Stimulated activated CD8-positive, alpha-beta memory T cell treated with anti-CD3 and anti-CD28 coated beads, Interleukin-4, amount 100 ng/mL, for 1 hour (primary cell): ENCODE results near the gene RNF215.
"Not testable (repeated sequence)": the region's sequence is repeated elsewhere in the genome, so short reads cannot be mapped to it uniquely, and the experiment has no call there.

Experiments used
- DNase-seq, 2 donors: peaks; one replicate each; pipeline ENCODE4 v3.0.0-alpha.2; 2020; ENCODE audit warnings: low read depth in 2 of 2, low spot score in 1 of 2

RNF215 gene

DNA sequence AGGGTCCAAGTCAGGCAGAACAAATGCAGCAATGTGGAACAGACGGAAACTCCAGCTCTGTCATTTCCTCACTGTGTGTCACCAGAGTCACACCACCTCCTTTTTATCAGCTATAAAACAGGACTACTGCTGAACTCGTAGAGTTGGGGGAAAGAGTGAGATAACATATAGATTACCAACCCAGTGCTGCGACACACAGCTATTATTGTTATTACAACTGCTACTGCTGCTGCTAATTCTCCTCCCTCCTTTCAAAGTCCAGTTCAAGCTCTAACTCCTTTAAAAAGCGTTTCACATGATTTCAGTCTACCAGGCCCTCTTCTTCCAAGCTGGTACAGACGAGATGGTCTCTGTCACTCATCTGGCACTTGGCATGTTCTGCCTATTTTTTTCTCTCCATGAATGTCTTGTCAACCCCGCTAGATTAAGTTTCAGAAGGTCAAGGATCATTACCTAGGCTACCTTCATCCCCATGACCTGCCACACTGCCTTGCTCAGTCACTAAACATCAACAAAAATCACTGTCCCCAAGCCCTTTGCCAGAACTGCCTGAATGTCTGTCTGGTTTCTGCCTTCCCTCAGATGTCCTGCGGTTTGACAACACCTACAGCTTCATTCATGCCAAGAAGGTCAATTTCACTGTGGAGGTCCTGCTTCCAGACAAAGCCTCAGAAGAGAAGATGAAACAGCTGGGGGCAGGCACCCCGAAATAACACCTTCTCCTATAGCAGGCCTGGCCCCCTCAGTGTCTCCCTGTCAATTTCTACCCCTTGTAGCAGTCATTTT lies 34.7 kb upstream of the RNF215 start:
- DNase-seq: no peak

- no peak for DNase-seq
These were observed 33.3 kb upstream of the RNF215 start for GRCh38 chr22:30420347-30421125.

DNA sequence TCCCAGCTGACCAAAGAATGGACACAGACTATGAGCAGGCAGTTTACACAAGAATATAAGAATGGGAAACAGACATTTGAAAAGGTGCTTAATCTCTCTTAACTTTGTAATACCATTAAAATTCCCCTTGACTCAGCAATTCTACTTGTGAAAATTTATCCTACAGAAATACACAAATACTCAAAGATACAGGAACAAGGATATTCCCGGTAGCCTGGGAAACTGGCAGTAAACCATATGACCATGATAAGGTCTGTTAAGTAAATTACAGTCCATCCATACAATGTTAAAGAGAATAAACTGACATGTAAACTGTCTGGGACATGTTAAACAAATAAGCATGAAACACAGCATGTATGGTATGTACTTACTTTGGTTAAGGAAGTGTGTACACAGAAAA lies 29.6 kb upstream of the RNF215 start:
- no peak for DNase-seq

DNA sequence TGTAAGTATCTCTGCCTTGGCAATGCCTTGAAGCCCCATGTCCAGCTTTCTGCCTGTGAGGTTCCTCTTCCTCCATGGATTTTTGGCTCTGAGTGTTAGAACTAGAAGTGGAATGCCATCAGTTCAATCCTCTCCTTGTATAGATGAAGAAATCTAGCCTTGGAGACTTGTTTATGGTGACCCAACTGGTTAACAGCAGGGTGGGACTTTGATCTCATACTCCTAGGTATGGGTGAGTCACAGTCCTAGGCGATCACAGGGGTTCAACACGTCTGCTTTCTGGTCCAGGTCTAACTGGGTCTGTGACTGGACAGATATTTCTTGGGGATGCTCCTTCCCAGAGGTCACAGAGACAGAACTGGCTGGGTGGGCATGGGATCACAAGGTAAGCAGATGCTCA lies 29.2 kb upstream of the RNF215 start:
- DNase-seq: no peak

- no peak for DNase-seq
These were observed 27.4 kb upstream of the RNF215 start for GRCh38 chr22:30414525-30415047.

GRCh38 chr22:30413745-30414524 lies 26.7 kb upstream of the RNF215 start:
- DNase-seq: no peak

DNA sequence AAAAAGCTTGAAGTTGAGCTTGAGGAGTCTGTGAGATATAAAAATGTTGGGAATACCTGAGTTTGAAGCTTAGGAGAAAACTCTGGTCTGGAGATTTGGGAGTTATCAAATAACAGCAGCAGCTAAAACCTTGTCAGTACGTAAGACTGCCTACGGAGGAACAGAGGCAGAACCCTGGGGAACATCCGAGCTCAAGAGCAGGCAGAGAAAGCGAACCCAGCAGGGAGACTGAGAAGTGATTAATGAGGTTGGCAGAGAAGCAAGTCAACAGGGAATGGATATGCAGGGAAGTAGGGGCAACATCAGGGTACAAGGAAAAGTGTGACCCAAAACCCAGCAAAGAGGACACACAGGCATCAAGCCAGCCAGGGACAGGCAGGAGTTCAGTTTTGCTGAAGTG lies 25.8 kb upstream of the RNF215 start:
- no peak for DNase-seq

GRCh38 chr22:30411780-30412179 lies 24.6 kb upstream of the RNF215 start:
- no peak for DNase-seq

GRCh38 chr22:30408388-30409102 lies 21.3 kb upstream of the RNF215 start:
- DNase-seq: no peak

DNA sequence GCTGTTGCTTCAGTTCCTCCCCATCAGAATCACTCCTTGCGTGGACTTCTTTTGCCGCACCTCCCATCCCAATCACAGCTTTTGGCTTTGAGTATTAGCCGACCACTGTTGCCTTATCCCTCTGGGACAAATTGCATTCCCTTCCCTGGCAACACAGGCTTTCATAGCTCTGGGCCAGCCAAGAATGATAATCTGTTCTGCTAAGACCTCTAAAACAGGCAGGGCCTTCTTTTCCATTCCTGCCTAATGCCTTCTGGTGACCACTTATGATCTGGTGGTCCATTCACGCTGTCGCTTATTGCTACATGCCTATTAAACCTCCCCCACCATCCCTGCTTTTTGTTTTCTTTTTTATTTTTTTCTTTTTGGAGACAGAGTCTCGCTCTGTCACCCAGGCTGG lies 19.2 kb upstream of the RNF215 start:
- no peak for DNase-seq

DNA sequence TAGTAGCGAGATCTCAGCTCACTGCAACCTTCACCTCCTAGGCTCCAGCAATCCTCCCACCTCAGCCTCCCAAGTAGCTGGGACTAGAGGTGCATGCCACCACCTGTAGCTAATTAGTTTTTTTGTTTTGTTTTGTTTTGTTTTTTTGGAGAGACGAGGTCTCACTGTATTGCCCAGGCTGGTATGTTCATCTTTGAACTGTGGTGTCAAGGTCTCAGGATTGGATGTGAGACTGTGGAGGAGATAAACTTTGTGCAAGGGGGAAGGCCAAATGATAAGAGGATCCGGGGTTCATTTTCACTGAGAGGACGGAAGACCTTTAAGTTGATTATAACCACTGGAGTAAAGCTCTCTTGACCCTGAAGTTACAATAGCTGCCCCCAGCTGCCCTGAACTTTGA lies 18.5 kb upstream of the RNF215 start:
- DNase-seq: no peak

GRCh38 chr22:30404307-30404706 lies 17.1 kb upstream of the RNF215 start:
- DNase-seq: no peak

- not testable (repeated sequence) for DNase-seq
These were observed 15.5 kb upstream of the RNF215 start for GRCh38 chr22:30402766-30403104.

DNA sequence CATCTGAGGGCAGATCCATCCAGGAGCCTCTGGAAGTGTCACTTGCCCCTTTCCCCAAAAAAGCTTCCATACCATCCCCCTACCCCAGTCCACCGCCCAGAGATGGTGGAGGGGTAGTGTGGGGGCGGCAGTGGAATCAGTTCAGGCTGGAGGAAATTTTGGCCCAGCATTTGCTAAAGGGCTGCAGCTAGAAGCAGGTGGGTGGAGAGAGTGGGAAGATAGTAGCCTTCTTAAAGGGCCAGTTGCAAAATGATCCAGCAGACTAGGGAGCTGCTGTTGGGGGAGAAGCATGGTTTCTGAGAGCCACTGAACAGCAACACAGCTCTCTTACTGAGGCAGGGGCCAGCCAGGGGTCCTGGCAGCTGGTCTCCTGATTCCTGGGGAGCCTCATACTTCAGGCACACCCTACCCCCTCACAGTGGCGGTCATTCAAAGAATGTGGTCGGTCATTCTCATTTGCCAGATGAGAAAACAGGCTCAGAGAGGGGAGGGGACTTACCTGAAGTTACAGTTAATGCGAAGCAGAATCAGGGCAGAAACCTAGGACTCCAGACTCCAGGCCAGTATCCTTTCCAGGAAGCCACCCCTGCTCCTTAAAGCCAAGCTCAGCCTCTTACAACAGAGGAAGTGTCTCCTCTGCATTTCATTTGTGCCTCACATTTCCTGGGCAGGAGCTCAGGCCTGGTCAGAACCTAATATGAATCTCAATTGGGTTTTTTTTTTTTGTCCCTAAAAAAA lies 15.0 kb upstream of the RNF215 start:
- no peak for DNase-seq

DNA sequence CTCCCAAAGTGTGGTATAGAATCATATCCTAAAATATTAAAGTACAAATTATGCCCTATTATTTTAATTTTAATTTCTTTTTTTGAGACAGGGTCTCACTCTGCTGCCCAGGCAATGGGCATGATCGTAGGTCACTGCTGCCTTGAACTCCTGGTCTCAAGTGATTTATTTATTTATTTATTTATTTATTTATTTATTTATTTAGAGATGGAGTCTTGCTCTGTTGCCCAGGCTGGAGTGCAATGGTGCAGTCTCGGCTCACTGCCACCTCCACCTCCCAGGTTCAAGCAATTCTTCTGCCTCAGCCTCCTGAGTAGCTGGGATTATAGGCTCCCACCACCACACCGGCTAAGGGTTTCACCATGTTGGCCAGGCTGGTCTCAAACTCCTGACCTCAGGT lies 13.8 kb upstream of the RNF215 start:
- not testable (repeated sequence) for DNase-seq

GRCh38 chr22:30400159-30400558 lies 12.9 kb upstream of the RNF215 start:
- no peak for DNase-seq

GRCh38 chr22:30399718-30400117 lies 12.5 kb upstream of the RNF215 start:
- no peak for DNase-seq

- no peak for DNase-seq
These were observed 11.8 kb upstream of the RNF215 start for GRCh38 chr22:30398685-30399680.
